ENCODE data around the gene PRLH.

The PRLH gene

GRCh38 chr2:237567276-237568029, 1.1 kb downstream of the PRLH start:
- DNase-seq, result no peak

GRCh38 chr2:237568121-237568660, 1.8 kb downstream of the PRLH start:
- no peak for DNase-seq

- DNase-seq, result no peak
Observed at GRCh38 chr2:237569041-237569440, 2.7 kb downstream of the PRLH start.

GRCh38 chr2:237569896-237570295, 3.5 kb downstream of the PRLH start:
- DNase-seq, result no peak

- no peak for DNase-seq
Observed at GRCh38 chr2:237570776-237571335, 4.5 kb downstream of the PRLH start.

GRCh38 chr2:237571551-237571950, 5.2 kb downstream of the PRLH start:
- no peak for DNase-seq

GRCh38 chr2:237572021-237572741, 5.8 kb downstream of the PRLH start:
- peak; percentile 93 for DNase-seq

- no peak for DNase-seq
Observed at GRCh38 chr2:237572742-237573101, 6.3 kb downstream of the PRLH start.

- DNase-seq, result no peak
Observed at GRCh38 chr2:237573721-237574415, 7.5 kb downstream of the PRLH start.

GRCh38 chr2:237574467-237574866, 8.1 kb downstream of the PRLH start:
- no peak for DNase-seq

- DNase-seq, result no peak
Observed at GRCh38 chr2:237574894-237575868, 8.8 kb downstream of the PRLH start.

GRCh38 chr2:237575869-237576862, 9.8 kb downstream of the PRLH start:
- no peak for DNase-seq

GRCh38 chr2:237576974-237577373, 10.6 kb downstream of the PRLH start:
- DNase-seq, result no peak

GRCh38 chr2:237577458-237577857, 11.1 kb downstream of the PRLH start:
- DNase-seq, result no peak

GRCh38 chr2:237577956-237578870, 11.8 kb downstream of the PRLH start:
- DNase-seq, result no peak

- DNase-seq, result no peak
Observed at GRCh38 chr2:237581326-237581725, 15.0 kb downstream of the PRLH start.

- peak; percentile 44 for DNase-seq
Observed at GRCh38 chr2:237581751-237582746, 15.7 kb downstream of the PRLH start.
